GM12801 (cell line): ENCODE data around the gene GALNT18.

Experiments
- TF ChIP-seq, protein P1 (sequence below): IDR thresholded peaks from one replicate; pipeline ENCODE4 v1.5.1; 2011; ENCODE audit warnings: control low read depth; ENCODE audit not compliant: insufficient read length; ENCODE audit errors: extremely low read depth

The GALNT18 gene

DNA sequence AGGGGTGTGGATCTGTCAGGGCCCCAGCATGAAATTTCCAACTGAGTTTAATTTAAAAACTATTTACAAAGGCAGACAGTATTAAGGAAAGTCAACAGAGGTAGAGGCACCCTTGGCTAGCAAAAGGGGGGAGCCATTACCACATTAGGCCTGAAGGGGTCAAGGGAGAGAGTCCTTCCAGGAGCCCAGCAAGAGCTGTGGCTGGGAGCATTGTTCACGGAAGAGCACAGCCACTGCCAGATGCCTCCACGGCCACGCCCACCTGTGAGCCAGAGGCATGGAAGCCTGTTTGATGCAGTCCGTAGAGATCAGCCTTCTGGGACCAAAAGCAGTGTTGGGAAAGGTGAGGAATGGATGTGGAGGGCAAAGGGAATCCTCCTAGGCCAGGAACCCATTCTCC, 102.6 kb downstream of the GALNT18 start:
- TF ChIP-seq, protein P1, sequence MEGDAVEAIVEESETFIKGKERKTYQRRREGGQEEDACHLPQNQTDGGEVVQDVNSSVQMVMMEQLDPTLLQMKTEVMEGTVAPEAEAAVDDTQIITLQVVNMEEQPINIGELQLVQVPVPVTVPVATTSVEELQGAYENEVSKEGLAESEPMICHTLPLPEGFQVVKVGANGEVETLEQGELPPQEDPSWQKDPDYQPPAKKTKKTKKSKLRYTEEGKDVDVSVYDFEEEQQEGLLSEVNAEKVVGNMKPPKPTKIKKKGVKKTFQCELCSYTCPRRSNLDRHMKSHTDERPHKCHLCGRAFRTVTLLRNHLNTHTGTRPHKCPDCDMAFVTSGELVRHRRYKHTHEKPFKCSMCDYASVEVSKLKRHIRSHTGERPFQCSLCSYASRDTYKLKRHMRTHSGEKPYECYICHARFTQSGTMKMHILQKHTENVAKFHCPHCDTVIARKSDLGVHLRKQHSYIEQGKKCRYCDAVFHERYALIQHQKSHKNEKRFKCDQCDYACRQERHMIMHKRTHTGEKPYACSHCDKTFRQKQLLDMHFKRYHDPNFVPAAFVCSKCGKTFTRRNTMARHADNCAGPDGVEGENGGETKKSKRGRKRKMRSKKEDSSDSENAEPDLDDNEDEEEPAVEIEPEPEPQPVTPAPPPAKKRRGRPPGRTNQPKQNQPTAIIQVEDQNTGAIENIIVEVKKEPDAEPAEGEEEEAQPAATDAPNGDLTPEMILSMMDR, result no peak

DNA sequence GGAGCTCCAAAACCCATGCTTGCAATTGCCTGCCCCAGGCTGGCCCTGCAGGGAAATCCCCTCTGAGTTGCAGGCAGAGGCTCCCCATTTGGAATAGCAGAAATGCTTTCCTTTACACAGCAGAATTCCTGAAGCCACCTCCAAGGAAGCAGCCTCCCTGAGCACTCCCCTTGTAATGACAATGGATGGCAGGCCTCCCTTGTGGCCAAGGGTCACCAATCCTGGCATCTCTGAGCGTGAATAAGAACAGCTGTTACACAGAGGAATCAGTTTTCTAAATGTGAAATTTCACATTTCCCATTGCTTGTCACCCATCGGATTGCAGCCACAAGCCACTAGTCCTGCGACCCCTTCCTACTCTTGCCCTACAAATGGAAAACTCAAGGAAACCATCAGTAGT, 107.6 kb downstream of the GALNT18 start:
- TF ChIP-seq, protein P1, result no peak

DNA sequence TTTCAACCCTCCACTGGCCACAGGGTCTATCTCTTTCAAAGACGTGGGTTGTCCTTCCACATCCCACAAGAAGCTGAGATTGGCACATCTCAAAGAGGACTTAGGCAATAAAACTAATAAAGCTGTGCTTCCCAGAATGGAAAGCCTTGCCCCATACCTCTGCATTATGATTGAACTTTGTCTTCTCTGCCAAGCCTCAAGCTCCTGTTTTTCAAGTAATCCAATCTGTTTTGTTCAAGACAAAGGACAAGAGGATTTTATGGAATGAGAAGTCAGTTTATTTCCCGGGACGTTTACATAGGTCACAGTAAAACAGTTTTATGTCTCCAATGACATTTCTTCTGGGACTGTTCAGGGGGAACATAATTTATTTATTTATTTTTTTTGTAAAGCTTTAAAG, 108.4 kb downstream of the GALNT18 start:
- TF ChIP-seq, protein P1, result no peak

DNA sequence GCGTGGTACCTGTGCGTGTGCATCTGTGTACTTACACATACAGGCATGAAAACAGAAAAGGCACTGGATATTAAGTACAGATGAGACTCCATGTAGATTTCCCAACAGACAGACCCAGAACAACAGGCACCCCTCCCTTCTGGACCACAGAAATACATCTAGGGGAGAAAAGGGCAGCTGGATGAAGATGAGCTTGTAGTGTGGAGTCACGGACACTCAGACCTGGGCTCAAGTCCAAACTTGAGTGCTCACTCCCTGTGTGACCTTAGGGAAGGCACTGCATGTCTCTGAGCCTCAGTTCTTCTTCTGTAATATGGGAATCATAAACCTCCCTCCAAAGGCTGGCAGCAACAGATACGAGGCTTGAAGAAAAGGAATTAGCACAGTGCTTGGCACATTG, 108.9 kb downstream of the GALNT18 start:
- TF ChIP-seq, protein P1, result no peak

DNA sequence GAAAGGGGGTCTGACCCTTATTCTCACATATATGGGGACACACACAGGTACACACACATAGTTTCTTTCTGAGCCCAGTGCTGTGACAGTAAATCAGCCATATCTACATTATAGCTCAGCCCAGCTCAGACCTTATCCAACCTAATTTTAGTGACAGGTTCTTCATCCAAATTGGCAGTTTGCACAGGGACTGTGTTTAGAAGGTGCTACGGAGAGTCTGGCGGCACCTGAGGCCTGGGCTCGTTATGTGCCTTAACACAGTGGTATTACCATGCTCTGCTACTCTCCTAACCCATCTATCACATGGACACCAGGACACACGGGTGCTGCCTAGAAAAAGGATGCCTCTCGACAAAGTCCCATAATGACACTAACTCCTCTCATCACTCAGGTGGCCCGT, 109.3 kb downstream of the GALNT18 start:
- TF ChIP-seq, protein P1, result no peak

- TF ChIP-seq, protein P1, result no peak
Measured at GRCh38 chr11:11512090-11512489, 109.7 kb downstream of the GALNT18 start.

DNA sequence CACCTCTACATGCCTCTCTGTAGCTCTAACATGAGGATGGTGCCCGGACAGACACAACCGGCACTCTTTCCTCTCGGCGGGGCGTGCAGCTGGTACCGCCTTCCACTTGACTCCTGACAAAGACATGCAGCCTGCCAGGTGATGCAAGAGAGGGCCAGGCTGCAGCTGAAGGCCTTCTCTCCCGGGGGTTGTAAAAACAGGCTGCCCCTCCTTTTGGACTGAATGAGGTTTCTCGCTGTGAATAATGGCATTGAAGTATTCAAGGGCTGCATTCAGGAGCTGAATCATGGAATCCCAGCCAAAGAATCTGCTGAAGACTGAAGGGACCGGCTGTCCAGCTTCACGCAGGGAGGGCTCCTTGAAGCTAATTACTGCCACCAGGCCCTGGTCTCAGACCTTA, 110.9 kb downstream of the GALNT18 start:
- TF ChIP-seq, protein P1, result no peak

DNA sequence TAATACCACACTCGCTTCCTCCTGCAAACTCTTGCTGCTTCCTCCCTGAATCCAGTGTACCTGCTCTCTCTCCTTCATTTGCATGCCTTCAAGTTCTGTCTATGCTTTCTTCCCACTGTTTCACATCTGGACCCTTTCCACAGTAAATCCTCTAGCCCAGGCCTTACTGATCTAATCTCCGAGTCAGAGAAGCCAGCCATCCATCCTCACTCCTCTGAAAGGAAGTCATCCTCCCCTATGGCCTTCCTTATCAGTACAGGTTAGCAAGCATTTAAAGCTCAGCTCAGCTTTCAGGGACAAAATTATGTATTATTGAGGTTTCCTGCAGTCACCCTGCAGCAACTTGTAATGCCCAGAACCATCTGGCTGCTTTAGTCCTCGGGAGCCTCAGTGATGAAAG, 116.1 kb downstream of the GALNT18 start:
- TF ChIP-seq, protein P1, result no peak
